Esophagus muscularis mucosa (tissue), 3 donors: ENCODE data around the gene NPRL2.

Experiments used
- CTCF ChIP-seq, 3 experiments: fragments of 200-600 bp in 2 of 3; fragments of 450-650 bp in 1 of 3; sonication (generic) in 2 of 3; IDR thresholded peaks; one replicate each; pipeline ENCODE4 v1.5.1; 2017 to 2019; ENCODE audit warnings: antibody characterized with exemption in 3 of 3, mild to moderate bottlenecking in 2 of 3, moderate library complexity in 1 of 3
- POLR2AphosphoS5 ChIP-seq, 2 donors: sonication (generic); formaldehyde crosslinking; IDR thresholded peaks; one replicate each; pipeline ENCODE4 v1.6.1; 2017; ENCODE audit warnings: antibody characterized with exemption in 2 of 2

GRCh38 chr3:50371133-50371685 lies 20.6 kb upstream of the NPRL2 start:
- TF ChIP-seq CTCF (IDR thresholded peaks at IDR 0.05) = no peak
- no peak for TF ChIP-seq POLR2AphosphoS5 (IDR thresholded peaks at IDR 0.05)
